ENCODE data around the gene ARSB.

Gene ARSB

DNA sequence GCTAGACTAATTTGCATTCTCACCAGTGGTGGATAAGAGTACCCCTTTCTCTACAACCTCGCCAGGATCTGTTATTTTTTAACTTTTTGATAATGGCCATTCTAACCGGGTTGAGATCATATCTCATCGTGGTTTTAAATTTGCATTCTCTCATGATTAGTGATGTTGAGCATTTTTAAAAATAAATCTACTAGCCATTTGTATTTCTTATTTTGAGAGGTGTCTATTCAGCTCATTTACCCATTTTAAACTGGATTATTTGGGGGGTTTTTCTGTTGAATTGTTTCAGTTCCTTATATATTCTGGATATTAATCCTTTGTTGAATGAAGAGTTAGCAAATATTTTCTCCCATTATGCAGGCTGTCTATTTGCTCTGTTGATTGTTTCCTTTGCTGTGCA, 139.6 kb downstream of the ARSB start:
- TF ChIP-seq, protein P1, sequence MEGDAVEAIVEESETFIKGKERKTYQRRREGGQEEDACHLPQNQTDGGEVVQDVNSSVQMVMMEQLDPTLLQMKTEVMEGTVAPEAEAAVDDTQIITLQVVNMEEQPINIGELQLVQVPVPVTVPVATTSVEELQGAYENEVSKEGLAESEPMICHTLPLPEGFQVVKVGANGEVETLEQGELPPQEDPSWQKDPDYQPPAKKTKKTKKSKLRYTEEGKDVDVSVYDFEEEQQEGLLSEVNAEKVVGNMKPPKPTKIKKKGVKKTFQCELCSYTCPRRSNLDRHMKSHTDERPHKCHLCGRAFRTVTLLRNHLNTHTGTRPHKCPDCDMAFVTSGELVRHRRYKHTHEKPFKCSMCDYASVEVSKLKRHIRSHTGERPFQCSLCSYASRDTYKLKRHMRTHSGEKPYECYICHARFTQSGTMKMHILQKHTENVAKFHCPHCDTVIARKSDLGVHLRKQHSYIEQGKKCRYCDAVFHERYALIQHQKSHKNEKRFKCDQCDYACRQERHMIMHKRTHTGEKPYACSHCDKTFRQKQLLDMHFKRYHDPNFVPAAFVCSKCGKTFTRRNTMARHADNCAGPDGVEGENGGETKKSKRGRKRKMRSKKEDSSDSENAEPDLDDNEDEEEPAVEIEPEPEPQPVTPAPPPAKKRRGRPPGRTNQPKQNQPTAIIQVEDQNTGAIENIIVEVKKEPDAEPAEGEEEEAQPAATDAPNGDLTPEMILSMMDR (conservative IDR thresholded peaks at IDR 0.05; ENCODE audit: control insufficient read depth, insufficient read depth, low read depth, low read length): no peak
- DNase-seq (ENCODE audit: low read depth): no peak

DNA sequence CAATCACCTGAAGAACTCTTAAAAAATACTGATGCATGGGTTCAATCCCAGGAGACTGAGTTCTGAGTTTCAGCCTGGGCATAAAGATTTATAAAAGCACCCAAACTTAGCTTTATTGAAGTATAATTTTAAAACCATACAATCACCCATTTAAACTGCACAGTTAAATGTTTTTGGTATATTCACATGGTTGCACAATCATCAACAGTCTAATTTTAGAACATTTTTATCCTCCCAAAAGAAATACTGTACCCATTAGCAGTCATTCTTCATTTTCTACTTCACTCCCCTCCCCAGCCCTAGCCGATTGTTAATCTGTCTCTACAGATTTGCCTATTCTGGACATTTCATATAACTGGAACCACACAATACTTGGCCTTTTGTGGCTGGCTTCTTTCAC, 141.7 kb downstream of the ARSB start:
- TF ChIP-seq, protein P1 (conservative IDR thresholded peaks at IDR 0.05; ENCODE audit: control insufficient read depth, insufficient read depth, low read depth, low read length): no peak
- no peak for DNase-seq (ENCODE audit: low read depth)
- H3K4me3 ChIP-seq (ENCODE audit: control insufficient read depth, low read depth, low read length): no peak overlapping the region

More for the DNA sequence above, 139.6 kb downstream of the ARSB start:
- H3K4me3 ChIP-seq (ENCODE audit: control insufficient read depth, low read depth, low read length): no peak overlapping the region

DNA sequence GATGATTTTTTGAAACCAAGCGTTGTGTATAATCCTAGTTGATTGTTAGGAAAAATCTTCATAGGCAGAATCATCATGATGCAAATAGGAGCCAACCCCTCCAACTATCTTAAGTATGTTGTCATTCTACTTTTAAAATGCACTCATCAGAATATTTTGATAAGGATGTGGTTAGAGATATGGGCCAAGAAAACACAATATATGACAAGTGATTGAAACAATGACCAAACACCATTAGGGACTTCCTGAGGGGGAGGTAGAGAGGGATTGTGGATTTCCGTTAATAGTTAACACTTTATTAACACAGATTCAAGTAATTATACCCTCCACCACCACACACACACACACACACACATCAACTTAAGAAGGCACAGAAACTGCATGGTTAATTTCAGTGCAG, 143.3 kb downstream of the ARSB start:
- TF ChIP-seq, protein P1 (conservative IDR thresholded peaks at IDR 0.05; ENCODE audit: control insufficient read depth, insufficient read depth, low read depth, low read length): no peak
- DNase-seq (ENCODE audit: low read depth): no peak
- H3K4me3 ChIP-seq (ENCODE audit: control insufficient read depth, low read depth, low read length): no peak overlapping the region

DNA sequence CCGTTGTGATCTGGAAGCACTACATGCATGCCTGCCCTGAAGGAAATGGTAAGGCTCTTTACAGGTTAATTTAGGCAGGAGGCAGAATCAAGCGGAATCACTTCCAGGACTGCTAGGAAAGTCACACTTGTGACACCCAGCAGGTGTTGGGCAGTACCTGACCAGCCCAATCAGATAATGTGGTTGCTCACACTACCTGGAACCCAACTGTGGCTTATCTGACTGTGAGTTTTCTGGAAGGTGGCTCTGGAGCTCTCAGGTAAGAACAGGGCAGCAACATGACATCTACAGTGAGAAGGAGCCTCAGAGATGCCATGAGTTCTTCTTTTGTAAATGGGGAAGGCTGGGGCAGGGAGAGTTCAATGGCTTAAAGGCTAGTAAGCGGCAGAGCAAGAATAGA, 146.4 kb downstream of the ARSB start:
- H3K4me3 ChIP-seq (ENCODE audit: control insufficient read depth, low read depth, low read length): no peak overlapping the region
- DNase-seq (ENCODE audit: low read depth): no peak
- TF ChIP-seq, protein P1 (conservative IDR thresholded peaks at IDR 0.05; ENCODE audit: control insufficient read depth, insufficient read depth, low read depth, low read length): no peak

DNA sequence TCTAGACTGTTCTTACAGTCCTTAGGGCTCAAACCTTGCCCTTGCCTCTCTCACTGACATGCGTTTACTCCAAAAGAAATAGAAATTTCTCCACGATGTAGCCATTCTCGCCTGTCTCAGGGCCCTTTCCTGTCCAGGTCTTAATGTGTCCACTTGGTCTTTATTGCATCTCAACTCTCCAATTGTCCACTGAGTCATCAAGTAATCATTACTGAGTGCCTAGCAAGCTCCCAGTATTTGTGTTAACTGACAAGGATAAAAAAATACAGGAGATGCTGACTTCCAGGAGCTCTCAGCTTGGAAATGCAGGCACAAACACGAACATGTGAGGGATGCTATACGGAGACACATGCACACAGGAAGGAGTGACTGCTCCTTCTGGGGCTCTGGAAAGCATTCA, 147.3 kb downstream of the ARSB start:
- no peak overlapping the region for H3K4me3 ChIP-seq (ENCODE audit: control insufficient read depth, low read depth, low read length)
- DNase-seq (ENCODE audit: low read depth): no peak
- TF ChIP-seq, protein P1 (conservative IDR thresholded peaks at IDR 0.05; ENCODE audit: control insufficient read depth, insufficient read depth, low read depth, low read length): no peak

DNA sequence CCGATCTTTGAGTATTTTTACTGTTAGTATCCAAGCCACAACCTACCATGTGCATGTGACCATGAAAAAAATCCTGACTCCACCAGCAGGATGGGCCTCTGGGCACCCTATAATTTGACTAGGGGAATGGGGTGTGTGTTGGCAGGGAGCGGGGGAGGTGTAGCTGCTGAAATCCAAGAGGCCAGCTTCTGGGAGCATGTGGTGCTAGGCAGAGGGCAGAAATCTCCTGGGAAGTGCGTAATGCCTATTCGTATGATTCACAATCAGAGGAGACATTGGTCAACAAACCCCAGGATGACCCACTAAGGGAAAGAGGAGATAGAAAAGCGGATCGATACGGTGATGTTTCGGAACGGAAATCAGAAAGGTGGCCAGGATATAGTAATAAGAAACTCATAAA, 149.9 kb downstream of the ARSB start:
- H3K4me3 ChIP-seq (ENCODE audit: control insufficient read depth, low read depth, low read length): no peak overlapping the region
- peak; percentile 15 for DNase-seq (ENCODE audit: low read depth)
- TF ChIP-seq, protein P1 (conservative IDR thresholded peaks at IDR 0.05; ENCODE audit: control insufficient read depth, insufficient read depth, low read depth, low read length): no peak

DNA sequence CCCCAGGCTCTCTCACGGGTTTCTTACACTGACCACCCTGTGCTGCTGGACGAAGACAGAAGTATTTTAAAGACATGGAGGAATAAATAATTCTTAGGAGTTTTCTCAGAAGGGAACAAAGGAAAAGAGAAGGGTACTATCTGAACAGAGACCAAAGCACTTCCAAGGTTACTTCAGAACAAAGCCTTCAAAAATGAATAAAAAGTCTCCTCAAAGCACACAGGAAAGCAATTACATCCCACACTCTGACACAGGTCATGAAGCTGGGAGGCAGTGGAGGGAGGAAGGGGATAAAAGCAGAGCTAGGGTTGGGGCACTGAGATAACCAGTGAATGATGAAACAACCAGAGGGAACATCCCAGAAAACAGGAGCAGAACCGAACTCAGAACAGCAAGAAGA, 151.8 kb downstream of the ARSB start:
- DNase-seq (ENCODE audit: low read depth): no peak
- TF ChIP-seq, protein P1 (conservative IDR thresholded peaks at IDR 0.05; ENCODE audit: control insufficient read depth, insufficient read depth, low read depth, low read length): no peak
- no peak overlapping the region for H3K4me3 ChIP-seq (ENCODE audit: control insufficient read depth, low read depth, low read length)

Measured in fibroblast of mammary gland (primary cell).